Measurements from ENCODE around the gene KIF6.

Gene KIF6

DNA sequence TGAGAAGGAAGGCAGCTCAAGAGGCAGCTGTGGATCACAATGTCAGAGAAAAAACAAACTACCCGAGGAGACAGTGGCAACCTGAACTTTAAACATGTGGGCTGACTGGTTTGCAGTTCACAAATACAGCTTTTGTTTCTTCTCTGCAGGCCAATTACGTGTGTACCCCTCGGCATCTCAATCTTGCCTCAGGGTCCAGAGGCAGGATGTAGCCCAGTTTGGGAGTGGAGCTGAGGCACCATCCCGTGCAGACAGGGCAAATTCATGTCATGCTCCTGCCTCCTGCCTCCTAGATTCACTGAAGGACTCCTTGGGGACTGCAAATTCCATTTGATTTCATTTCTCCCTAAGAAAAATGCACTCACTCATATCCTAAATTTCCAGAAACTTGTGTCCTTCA is 308.5 kb downstream of the KIF6 start:
- peaks cover 2% of the 10 kb centered on the region for H3K27me3 ChIP-seq (ENCODE audit: insufficient read depth, poor library complexity, severe bottlenecking)
- TF ChIP-seq, protein P1, sequence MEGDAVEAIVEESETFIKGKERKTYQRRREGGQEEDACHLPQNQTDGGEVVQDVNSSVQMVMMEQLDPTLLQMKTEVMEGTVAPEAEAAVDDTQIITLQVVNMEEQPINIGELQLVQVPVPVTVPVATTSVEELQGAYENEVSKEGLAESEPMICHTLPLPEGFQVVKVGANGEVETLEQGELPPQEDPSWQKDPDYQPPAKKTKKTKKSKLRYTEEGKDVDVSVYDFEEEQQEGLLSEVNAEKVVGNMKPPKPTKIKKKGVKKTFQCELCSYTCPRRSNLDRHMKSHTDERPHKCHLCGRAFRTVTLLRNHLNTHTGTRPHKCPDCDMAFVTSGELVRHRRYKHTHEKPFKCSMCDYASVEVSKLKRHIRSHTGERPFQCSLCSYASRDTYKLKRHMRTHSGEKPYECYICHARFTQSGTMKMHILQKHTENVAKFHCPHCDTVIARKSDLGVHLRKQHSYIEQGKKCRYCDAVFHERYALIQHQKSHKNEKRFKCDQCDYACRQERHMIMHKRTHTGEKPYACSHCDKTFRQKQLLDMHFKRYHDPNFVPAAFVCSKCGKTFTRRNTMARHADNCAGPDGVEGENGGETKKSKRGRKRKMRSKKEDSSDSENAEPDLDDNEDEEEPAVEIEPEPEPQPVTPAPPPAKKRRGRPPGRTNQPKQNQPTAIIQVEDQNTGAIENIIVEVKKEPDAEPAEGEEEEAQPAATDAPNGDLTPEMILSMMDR (IDR thresholded peaks at IDR 0.05; ENCODE audit: insufficient read depth, low read length) = no peak
- TF ChIP-seq, protein P2, sequence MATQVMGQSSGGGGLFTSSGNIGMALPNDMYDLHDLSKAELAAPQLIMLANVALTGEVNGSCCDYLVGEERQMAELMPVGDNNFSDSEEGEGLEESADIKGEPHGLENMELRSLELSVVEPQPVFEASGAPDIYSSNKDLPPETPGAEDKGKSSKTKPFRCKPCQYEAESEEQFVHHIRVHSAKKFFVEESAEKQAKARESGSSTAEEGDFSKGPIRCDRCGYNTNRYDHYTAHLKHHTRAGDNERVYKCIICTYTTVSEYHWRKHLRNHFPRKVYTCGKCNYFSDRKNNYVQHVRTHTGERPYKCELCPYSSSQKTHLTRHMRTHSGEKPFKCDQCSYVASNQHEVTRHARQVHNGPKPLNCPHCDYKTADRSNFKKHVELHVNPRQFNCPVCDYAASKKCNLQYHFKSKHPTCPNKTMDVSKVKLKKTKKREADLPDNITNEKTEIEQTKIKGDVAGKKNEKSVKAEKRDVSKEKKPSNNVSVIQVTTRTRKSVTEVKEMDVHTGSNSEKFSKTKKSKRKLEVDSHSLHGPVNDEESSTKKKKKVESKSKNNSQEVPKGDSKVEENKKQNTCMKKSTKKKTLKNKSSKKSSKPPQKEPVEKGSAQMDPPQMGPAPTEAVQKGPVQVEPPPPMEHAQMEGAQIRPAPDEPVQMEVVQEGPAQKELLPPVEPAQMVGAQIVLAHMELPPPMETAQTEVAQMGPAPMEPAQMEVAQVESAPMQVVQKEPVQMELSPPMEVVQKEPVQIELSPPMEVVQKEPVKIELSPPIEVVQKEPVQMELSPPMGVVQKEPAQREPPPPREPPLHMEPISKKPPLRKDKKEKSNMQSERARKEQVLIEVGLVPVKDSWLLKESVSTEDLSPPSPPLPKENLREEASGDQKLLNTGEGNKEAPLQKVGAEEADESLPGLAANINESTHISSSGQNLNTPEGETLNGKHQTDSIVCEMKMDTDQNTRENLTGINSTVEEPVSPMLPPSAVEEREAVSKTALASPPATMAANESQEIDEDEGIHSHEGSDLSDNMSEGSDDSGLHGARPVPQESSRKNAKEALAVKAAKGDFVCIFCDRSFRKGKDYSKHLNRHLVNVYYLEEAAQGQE (IDR thresholded peaks at IDR 0.05; ENCODE audit: insufficient replicate concordance, low read depth) = no peak
- no peak for TF ChIP-seq POLR2AphosphoS5 (IDR thresholded peaks at IDR 0.05; ENCODE audit: low read depth)
- TF ChIP-seq SPI1 (IDR thresholded peaks at IDR 0.05; ENCODE audit: borderline replicate concordance, low read depth) = no peak
- no peak for TF ChIP-seq GABPA (IDR thresholded peaks at IDR 0.05; ENCODE audit: low read depth)
- no peak for DNase-seq (ENCODE audit: low read depth in 1 of 2, low spot score in 1 of 2)
- H3K4me3 ChIP-seq (replicated peaks; ENCODE audit: insufficient read depth, low read length) = no peak overlapping the region
- no peak overlapping the region for H3K27ac ChIP-seq (replicated peaks)

DNA sequence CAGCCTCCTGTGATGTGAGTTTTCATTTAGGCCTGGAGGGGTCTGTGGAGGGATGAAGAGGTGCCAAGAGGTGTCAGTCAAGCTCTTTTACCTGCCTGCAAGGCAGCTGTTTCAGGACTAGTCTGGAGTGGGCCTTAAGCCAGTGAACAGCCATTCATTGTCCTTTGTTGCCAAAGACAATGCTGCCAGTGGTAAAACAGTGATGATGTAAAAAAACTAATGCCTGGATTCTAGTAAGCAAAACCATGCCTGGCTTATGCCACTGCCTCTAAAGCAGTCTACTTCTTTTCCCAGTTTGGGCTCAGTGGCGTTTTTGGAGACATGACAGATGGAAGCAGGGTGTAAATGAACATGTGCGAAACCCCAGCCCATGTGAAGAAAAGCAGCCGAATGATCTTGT is 309.2 kb downstream of the KIF6 start:
- Histone ChIP-seq H3K27me3 (ENCODE audit: insufficient read depth, poor library complexity, severe bottlenecking) (peaks cover 2% of the 10 kb centered on the region), H3K4me3 (replicated peaks; ENCODE audit: insufficient read depth, low read length) (no peak overlapping the region), H3K27ac (replicated peaks) (no peak overlapping the region)
- TF ChIP-seq, protein P2 (IDR thresholded peaks at IDR 0.05; ENCODE audit: insufficient replicate concordance, low read depth) = no peak
- TF ChIP-seq GABPA (IDR thresholded peaks at IDR 0.05; ENCODE audit: low read depth) = no peak
- no peak for TF ChIP-seq POLR2AphosphoS5 (IDR thresholded peaks at IDR 0.05; ENCODE audit: low read depth)
- no peak for TF ChIP-seq SPI1 (IDR thresholded peaks at IDR 0.05; ENCODE audit: borderline replicate concordance, low read depth)
- TF ChIP-seq, protein P1 (IDR thresholded peaks at IDR 0.05; ENCODE audit: insufficient read depth, low read length) = no peak
- DNase-seq (ENCODE audit: low read depth in 1 of 2, low spot score in 1 of 2) = no peak

DNA sequence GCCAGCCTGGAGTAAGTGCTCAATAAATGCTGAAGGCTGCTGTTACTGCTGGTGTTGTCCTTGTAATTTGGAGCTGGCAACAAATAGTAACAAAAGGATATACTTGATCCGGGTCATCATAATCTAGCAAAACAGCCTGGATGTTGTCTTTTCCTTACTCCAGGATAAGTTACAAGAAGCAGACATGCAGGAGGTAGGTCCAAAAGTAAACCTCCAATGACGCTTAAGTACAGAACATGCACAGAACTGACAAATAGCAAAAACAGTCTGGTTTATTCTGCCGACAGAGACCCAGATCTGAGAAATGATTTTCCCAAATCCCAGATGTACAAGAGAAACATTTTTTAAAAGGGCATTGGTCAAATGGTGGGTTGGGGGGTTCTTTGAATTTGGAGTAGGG is 309.7 kb downstream of the KIF6 start:
- Histone ChIP-seq H3K27ac (replicated peaks) (no peak overlapping the region), H3K4me3 (replicated peaks; ENCODE audit: insufficient read depth, low read length) (no peak overlapping the region), H3K27me3 (ENCODE audit: insufficient read depth, poor library complexity, severe bottlenecking) (peaks cover 2% of the 10 kb centered on the region)
- TF ChIP-seq, protein P2 (IDR thresholded peaks at IDR 0.05; ENCODE audit: insufficient replicate concordance, low read depth) = no peak
- no peak for TF ChIP-seq POLR2AphosphoS5 (IDR thresholded peaks at IDR 0.05; ENCODE audit: low read depth)
- TF ChIP-seq, protein P1 (IDR thresholded peaks at IDR 0.05; ENCODE audit: insufficient read depth, low read length) = no peak
- TF ChIP-seq SPI1 (IDR thresholded peaks at IDR 0.05; ENCODE audit: borderline replicate concordance, low read depth) = no peak
- no peak for TF ChIP-seq GABPA (IDR thresholded peaks at IDR 0.05; ENCODE audit: low read depth)
- no peak for DNase-seq (ENCODE audit: low read depth in 1 of 2, low spot score in 1 of 2)
